MM.1S (cell line): ENCODE results near the gene R3HDM2.
"Not testable (repeated sequence)": the region's sequence is repeated elsewhere in the genome, so short reads cannot be mapped to it uniquely, and the experiment has no call there.

ENCODE experiments used
- DNase-seq: peaks from one replicate; pipeline ENCODE4 v3.0.0-alpha.2; 2015
- H2AFZ ChIP-seq: fragments of 300-600 bp; sonication (generic); 2 replicates; pipeline ENCODE4 v1.6.0; 2016; ENCODE audit warnings: antibody characterized with exemption, low read length
- H3F3A ChIP-seq: fragments of 300-600 bp; sonication (generic); 2 replicates; pipeline ENCODE4 v1.6.1; 2016; ENCODE audit warnings: mild to moderate bottlenecking, antibody characterized with exemption, low read length, moderate library complexity, mixed read lengths; ENCODE audit not compliant: insufficient read depth
- H3K27ac ChIP-seq: fragments of 300-600 bp; sonication (generic); 2 replicates; pipeline ENCODE4 v1.5.1; 2016; ENCODE audit warnings: mild to moderate bottlenecking, low read length
- H3K27me3 ChIP-seq: fragments of 300-600 bp; sonication (generic); replicated peaks from 2 replicates; pipeline ENCODE4 v1.6.0; 2016; ENCODE audit warnings: low read length; ENCODE audit not compliant: insufficient read depth
- H3K36me3 ChIP-seq: fragments of 300-600 bp; sonication (generic); replicated peaks from 2 replicates; pipeline ENCODE4 v1.6.1; 2016; ENCODE audit warnings: mild to moderate bottlenecking, low read length, mixed read lengths; ENCODE audit not compliant: insufficient read depth
- H3K4me1 ChIP-seq: fragments of 300-600 bp; sonication (generic); 2 replicates; pipeline ENCODE4 v1.6.1; 2016; ENCODE audit warnings: low read length, mixed read lengths
- H3K4me2 ChIP-seq: fragments of 300-600 bp; sonication (generic); 2 replicates; pipeline ENCODE4 v1.6.0; 2016; ENCODE audit warnings: low read depth, low read length
- H3K4me3 ChIP-seq: fragments of 300-600 bp; sonication (generic); 2 replicates; pipeline ENCODE4 v1.5.1; 2016; ENCODE audit warnings: low read length, mixed read lengths
- H3K79me2 ChIP-seq: fragments of 300-600 bp; sonication (generic); 2 replicates; pipeline ENCODE4 v1.6.1; 2016; ENCODE audit warnings: mixed run types, low read length, mixed read lengths
- H3K9ac ChIP-seq: fragments of 300-600 bp; sonication (generic); 2 replicates; pipeline ENCODE4 v1.6.1; 2016; ENCODE audit warnings: low read length, mixed read lengths
- H3K9me2 ChIP-seq: fragments of 300-600 bp; sonication (generic); replicated peaks from 2 replicates; pipeline ENCODE4 v1.6.1; 2016; ENCODE audit warnings: mild to moderate bottlenecking, low read length, mixed read lengths; ENCODE audit not compliant: insufficient read depth
- H3K9me3 ChIP-seq: fragments of 300-600 bp; sonication (generic); replicated peaks from 2 replicates; pipeline ENCODE4 v1.6.1; 2016; ENCODE audit warnings: mild to moderate bottlenecking, low read length, mixed read lengths; ENCODE audit not compliant: insufficient read depth
- H4K20me1 ChIP-seq: fragments of 300-600 bp; sonication (generic); 2 replicates; pipeline ENCODE4 v1.6.1; 2016; ENCODE audit warnings: mild to moderate bottlenecking, low read length, moderate library complexity, mixed read lengths; ENCODE audit not compliant: insufficient read depth
- CTCF ChIP-seq: fragments of 300-600 bp; sonication (generic); IDR thresholded peaks from 2 replicates; pipeline ENCODE4 v1.5.1; 2016; ENCODE audit warnings: antibody characterized with exemption, low read length, mixed read lengths
- EZH2 ChIP-seq: fragments of 300-600 bp; sonication (generic); optimal IDR thresholded peaks from 2 replicates; pipeline ENCODE3; 2017; ENCODE audit warnings: low read depth, mild to moderate bottlenecking, antibody characterized with exemption, low read length, mixed read lengths
- EZH2phosphoT487 ChIP-seq: fragments of 300-600 bp; sonication (generic); IDR thresholded peaks from 2 replicates; pipeline ENCODE4 v1.6.1; 2018; ENCODE audit warnings: antibody characterized with exemption, low read length

The R3HDM2 gene

GRCh38 chr12:57280211-57281062, 150.4 kb downstream of the R3HDM2 start:
- Histone ChIP-seq H2AFZ (no peak overlapping the region), H3K79me2 (no peaks in the 10 kb centered on the region), H4K20me1 (no peaks in the 10 kb centered on the region), H3K27ac (no peak overlapping the region), H3K9me2 (no peaks in the 10 kb centered on the region), H3K9ac (no peak overlapping the region; the same call in 1 of the 2 replicates), H3F3A (no peaks in the 10 kb centered on the region), H3K4me1 (peaks cover 7% of the 10 kb centered on the region; the same call in 1 of the 2 replicates), H3K4me3 (no peak overlapping the region), H3K9me3 (no peaks in the 10 kb centered on the region), H3K27me3 (no peaks in the 10 kb centered on the region), H3K4me2 (no peak overlapping the region), H3K36me3 (no peaks in the 10 kb centered on the region)
- no peak for TF ChIP-seq EZH2
- no peak for TF ChIP-seq EZH2phosphoT487
- TF ChIP-seq CTCF = no peak
- no peak for DNase-seq

GRCh38 chr12:57278465-57279381, 152.1 kb downstream of the R3HDM2 start:
- Histone ChIP-seq H3K4me3 (no peak overlapping the region), H3K79me2 (no peaks in the 10 kb centered on the region), H3K9ac (no peak overlapping the region), H3K27ac (no peak overlapping the region), H2AFZ (no peak overlapping the region), H4K20me1 (no peaks in the 10 kb centered on the region), H3F3A (no peaks in the 10 kb centered on the region), H3K4me2 (no peak overlapping the region), H3K9me3 (no peaks in the 10 kb centered on the region), H3K9me2 (no peaks in the 10 kb centered on the region), H3K27me3 (no peaks in the 10 kb centered on the region), H3K4me1 (peaks cover 7% of the 10 kb centered on the region; the same call in 1 of the 2 replicates), H3K36me3 (no peaks in the 10 kb centered on the region)
- no peak for DNase-seq
- TF ChIP-seq EZH2 (no peak), CTCF (no peak), EZH2phosphoT487 (no peak)

- Histone ChIP-seq H3K9ac (no peak overlapping the region), H3K79me2 (no peaks in the 10 kb centered on the region), H3K27ac (no peak overlapping the region), H3K36me3 (no peaks in the 10 kb centered on the region), H3F3A (no peaks in the 10 kb centered on the region), H3K9me2 (no peaks in the 10 kb centered on the region), H3K9me3 (no peaks in the 10 kb centered on the region), H2AFZ (no peak overlapping the region), H3K4me2 (no peak overlapping the region), H4K20me1 (no peaks in the 10 kb centered on the region), H3K4me1 (peaks cover 7% of the 10 kb centered on the region; the same call in 1 of the 2 replicates), H3K4me3 (no peak overlapping the region), H3K27me3 (no peaks in the 10 kb centered on the region)
- DNase-seq = peak; percentile 21
- TF ChIP-seq EZH2phosphoT487 (no peak), CTCF (peak; percentile 39), EZH2 (no peak)
These were observed 153.8 kb downstream of the R3HDM2 start for GRCh38 chr12:57276935-57277563.

GRCh38 chr12:57276233-57276632, 154.6 kb downstream of the R3HDM2 start:
- not testable (repeated sequence) for H3K9me3 ChIP-seq, H3K79me2 ChIP-seq, H3K9ac ChIP-seq, H3K36me3 ChIP-seq, H3F3A ChIP-seq, H2AFZ ChIP-seq, H3K4me2 ChIP-seq, H4K20me1 ChIP-seq, H3K27ac ChIP-seq, H3K9me2 ChIP-seq, H3K4me1 ChIP-seq, H3K27me3 ChIP-seq, H3K4me3 ChIP-seq, DNase-seq
